ENCODE measurements around the gene MAN1A1.

GRCh38 chr6:119189498-119189897, 160.1 kb downstream of the MAN1A1 start:
- TF ChIP-seq CTCF (IDR thresholded peaks at IDR 0.05), result no peak
- no peak for TF ChIP-seq POLR2A (IDR thresholded peaks at IDR 0.05)
